GM23338 (cell line): ENCODE data around the gene INO80C.

Experiments
- CREB1 ChIP-seq: fragments of 250-450 bp; sonication (Bioruptor Pico); IDR thresholded peaks from 2 replicates; pipeline ENCODE4 v1.5.0; 2020; ENCODE audit warnings: low read depth, mild to moderate bottlenecking, moderate library complexity
- EZH2 ChIP-seq: fragments of 200-600 bp; sonication (generic); IDR thresholded peaks from one replicate; pipeline ENCODE4 v1.8.0; 2017; ENCODE audit warnings: antibody characterized with exemption, mild to moderate bottlenecking, low read depth; ENCODE audit not compliant: unreplicated experiment
- POLR2AphosphoS5 ChIP-seq: IDR thresholded peaks from 2 replicates; pipeline ENCODE4 v1.6.1; 2016; ENCODE audit warnings: antibody characterized with exemption, low read depth
- TF ChIP-seq, protein P1 (sequence below), 2 experiments: fragments of 200-600 bp in 1 of 2; sonication (generic) in 1 of 2; conservative IDR thresholded peaks; 2 replicates each; pipeline versions ENCODE4 v1.5.1 to v1.6.1; 2016 to 2017; ENCODE audit warnings: antibody characterized with exemption in 2 of 2, low read depth in 2 of 2, mild to moderate bottlenecking in 2 of 2, moderate library complexity in 1 of 2
- TF ChIP-seq, protein P2 (sequence below): IDR thresholded peaks from one replicate; pipeline ENCODE4 v1.6.1; 2018; ENCODE audit warnings: antibody characterized with exemption; ENCODE audit not compliant: unreplicated experiment
- TF ChIP-seq, protein P3 (sequence below): IDR thresholded peaks from 2 replicates; pipeline ENCODE4 v1.6.1; 2016; ENCODE audit warnings: antibody characterized with exemption

DNA sequence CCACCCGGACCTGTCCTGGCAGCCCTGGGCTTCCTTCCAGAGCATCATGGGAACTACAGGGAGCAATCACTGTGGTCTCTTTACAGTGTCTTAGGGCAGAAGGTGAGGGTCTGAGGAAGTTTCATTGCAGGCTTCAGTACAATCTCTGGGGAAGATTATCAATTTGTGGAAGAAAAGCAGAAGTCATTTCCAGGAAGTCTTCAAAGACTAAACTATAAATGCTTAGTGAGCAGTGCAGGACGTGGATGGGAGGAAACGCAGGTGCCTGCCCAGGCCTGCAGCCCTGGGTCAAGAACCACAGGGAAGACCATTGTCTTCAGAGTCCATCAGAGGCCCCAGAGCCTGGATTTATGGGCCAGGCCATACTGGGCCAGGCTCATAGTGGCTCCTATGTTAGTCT is 54.3 kb downstream of the INO80C start:
- TF ChIP-seq, protein P1, sequence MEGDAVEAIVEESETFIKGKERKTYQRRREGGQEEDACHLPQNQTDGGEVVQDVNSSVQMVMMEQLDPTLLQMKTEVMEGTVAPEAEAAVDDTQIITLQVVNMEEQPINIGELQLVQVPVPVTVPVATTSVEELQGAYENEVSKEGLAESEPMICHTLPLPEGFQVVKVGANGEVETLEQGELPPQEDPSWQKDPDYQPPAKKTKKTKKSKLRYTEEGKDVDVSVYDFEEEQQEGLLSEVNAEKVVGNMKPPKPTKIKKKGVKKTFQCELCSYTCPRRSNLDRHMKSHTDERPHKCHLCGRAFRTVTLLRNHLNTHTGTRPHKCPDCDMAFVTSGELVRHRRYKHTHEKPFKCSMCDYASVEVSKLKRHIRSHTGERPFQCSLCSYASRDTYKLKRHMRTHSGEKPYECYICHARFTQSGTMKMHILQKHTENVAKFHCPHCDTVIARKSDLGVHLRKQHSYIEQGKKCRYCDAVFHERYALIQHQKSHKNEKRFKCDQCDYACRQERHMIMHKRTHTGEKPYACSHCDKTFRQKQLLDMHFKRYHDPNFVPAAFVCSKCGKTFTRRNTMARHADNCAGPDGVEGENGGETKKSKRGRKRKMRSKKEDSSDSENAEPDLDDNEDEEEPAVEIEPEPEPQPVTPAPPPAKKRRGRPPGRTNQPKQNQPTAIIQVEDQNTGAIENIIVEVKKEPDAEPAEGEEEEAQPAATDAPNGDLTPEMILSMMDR (conservative IDR thresholded peaks at IDR 0.05; ENCODE audit: low read depth in 2 of 2): no peak
- TF ChIP-seq EZH2 (no peak), POLR2AphosphoS5 (no peak), CREB1 (no peak)
- TF ChIP-seq, protein P2, sequence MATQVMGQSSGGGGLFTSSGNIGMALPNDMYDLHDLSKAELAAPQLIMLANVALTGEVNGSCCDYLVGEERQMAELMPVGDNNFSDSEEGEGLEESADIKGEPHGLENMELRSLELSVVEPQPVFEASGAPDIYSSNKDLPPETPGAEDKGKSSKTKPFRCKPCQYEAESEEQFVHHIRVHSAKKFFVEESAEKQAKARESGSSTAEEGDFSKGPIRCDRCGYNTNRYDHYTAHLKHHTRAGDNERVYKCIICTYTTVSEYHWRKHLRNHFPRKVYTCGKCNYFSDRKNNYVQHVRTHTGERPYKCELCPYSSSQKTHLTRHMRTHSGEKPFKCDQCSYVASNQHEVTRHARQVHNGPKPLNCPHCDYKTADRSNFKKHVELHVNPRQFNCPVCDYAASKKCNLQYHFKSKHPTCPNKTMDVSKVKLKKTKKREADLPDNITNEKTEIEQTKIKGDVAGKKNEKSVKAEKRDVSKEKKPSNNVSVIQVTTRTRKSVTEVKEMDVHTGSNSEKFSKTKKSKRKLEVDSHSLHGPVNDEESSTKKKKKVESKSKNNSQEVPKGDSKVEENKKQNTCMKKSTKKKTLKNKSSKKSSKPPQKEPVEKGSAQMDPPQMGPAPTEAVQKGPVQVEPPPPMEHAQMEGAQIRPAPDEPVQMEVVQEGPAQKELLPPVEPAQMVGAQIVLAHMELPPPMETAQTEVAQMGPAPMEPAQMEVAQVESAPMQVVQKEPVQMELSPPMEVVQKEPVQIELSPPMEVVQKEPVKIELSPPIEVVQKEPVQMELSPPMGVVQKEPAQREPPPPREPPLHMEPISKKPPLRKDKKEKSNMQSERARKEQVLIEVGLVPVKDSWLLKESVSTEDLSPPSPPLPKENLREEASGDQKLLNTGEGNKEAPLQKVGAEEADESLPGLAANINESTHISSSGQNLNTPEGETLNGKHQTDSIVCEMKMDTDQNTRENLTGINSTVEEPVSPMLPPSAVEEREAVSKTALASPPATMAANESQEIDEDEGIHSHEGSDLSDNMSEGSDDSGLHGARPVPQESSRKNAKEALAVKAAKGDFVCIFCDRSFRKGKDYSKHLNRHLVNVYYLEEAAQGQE: no peak
- TF ChIP-seq, protein P3, sequence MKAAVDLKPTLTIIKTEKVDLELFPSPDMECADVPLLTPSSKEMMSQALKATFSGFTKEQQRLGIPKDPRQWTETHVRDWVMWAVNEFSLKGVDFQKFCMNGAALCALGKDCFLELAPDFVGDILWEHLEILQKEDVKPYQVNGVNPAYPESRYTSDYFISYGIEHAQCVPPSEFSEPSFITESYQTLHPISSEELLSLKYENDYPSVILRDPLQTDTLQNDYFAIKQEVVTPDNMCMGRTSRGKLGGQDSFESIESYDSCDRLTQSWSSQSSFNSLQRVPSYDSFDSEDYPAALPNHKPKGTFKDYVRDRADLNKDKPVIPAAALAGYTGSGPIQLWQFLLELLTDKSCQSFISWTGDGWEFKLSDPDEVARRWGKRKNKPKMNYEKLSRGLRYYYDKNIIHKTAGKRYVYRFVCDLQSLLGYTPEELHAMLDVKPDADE: no peak
